ENCODE measurements around the gene PF4V1.

Gene PF4V1

DNA sequence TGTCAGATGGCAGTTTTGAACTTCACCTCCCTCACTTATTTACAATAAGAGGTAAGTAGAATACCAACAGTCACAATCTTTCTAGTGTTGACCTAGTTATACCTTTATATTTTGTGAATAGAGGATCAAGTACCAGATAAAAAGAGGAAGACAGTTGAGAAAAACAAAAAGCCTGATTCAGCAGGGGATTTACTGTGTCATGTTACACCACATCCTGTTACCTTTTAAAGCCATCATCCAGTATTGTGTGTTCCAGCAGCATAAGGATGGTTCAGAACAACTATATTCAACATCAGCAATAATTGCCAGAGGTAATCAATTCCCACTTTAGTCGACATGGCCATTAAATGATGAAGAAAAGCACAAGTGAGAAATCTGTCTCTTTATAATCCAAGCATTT, 38.0 kb upstream of the PF4V1 start:
- no peak for TF ChIP-seq POLR2AphosphoS5 (IDR thresholded peaks at IDR 0.05; ENCODE audit: low read depth, low read length)
- TF ChIP-seq TAF1 (IDR thresholded peaks at IDR 0.05; ENCODE audit: borderline replicate concordance, insufficient read depth, low read length), result no peak
- TF ChIP-seq SIN3A (IDR thresholded peaks at IDR 0.05; ENCODE audit: borderline replicate concordance, insufficient read depth, low read length), result no peak
- no peak for TF ChIP-seq FOXP2 (optimal IDR thresholded peaks at IDR 0.05; ENCODE audit: borderline replicate concordance, extremely low read depth, extremely low read length, insufficient read depth)
- TF ChIP-seq, protein P1, sequence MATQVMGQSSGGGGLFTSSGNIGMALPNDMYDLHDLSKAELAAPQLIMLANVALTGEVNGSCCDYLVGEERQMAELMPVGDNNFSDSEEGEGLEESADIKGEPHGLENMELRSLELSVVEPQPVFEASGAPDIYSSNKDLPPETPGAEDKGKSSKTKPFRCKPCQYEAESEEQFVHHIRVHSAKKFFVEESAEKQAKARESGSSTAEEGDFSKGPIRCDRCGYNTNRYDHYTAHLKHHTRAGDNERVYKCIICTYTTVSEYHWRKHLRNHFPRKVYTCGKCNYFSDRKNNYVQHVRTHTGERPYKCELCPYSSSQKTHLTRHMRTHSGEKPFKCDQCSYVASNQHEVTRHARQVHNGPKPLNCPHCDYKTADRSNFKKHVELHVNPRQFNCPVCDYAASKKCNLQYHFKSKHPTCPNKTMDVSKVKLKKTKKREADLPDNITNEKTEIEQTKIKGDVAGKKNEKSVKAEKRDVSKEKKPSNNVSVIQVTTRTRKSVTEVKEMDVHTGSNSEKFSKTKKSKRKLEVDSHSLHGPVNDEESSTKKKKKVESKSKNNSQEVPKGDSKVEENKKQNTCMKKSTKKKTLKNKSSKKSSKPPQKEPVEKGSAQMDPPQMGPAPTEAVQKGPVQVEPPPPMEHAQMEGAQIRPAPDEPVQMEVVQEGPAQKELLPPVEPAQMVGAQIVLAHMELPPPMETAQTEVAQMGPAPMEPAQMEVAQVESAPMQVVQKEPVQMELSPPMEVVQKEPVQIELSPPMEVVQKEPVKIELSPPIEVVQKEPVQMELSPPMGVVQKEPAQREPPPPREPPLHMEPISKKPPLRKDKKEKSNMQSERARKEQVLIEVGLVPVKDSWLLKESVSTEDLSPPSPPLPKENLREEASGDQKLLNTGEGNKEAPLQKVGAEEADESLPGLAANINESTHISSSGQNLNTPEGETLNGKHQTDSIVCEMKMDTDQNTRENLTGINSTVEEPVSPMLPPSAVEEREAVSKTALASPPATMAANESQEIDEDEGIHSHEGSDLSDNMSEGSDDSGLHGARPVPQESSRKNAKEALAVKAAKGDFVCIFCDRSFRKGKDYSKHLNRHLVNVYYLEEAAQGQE (IDR thresholded peaks at IDR 0.05; ENCODE audit: insufficient read depth in 1 of 2, low read depth in 2 of 2, low read length in 2 of 2), result no peak

DNA sequence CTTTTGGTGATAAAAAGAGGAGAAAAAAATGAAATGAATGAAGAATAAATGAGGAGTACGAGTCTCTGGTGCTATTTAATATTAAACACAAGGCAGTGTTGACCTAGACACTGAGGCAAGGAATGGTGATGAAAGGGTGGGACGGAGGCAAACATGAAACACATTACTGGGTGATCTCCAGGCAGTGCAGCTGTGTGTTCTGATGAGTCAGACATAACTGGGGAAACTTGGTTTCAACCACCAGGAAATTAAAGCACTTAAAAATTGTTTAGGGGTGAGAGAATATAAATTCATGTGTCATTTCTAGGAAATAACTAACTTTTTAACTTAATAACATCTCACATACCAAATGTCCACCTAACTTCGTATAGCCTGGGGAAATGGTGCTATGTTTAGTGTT, 36.3 kb upstream of the PF4V1 start:
- TF ChIP-seq, protein P1 (IDR thresholded peaks at IDR 0.05; ENCODE audit: insufficient read depth in 1 of 2, low read depth in 2 of 2, low read length in 2 of 2), result no peak
- TF ChIP-seq POLR2AphosphoS5 (IDR thresholded peaks at IDR 0.05; ENCODE audit: low read depth, low read length) (no peak), TAF1 (IDR thresholded peaks at IDR 0.05; ENCODE audit: borderline replicate concordance, insufficient read depth, low read length) (no peak), FOXP2 (optimal IDR thresholded peaks at IDR 0.05; ENCODE audit: borderline replicate concordance, extremely low read depth, extremely low read length, insufficient read depth) (no peak), SIN3A (IDR thresholded peaks at IDR 0.05; ENCODE audit: borderline replicate concordance, insufficient read depth, low read length) (no peak)

DNA sequence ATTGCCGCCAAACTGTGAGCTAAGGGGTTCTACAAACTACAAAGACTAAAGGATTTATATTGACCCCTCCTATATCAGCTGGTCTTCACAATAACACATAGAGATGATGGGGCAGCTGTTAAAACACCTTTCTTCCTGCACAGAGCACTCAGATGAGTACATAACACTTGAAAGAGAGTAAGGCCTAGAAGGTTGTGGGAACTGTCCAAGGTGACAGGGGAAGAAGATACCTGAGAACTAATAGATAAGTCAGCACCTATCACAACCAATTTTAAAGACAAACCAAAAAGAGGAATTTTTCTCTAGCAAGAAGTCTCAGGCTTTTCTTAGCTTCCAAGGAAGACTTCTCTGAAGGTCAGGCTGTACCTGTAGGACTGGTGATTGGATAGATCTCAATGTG, 35.8 kb upstream of the PF4V1 start:
- TF ChIP-seq, protein P1 (IDR thresholded peaks at IDR 0.05; ENCODE audit: insufficient read depth in 1 of 2, low read depth in 2 of 2, low read length in 2 of 2), result peak; percentile 53 to 87; a peak in 3 of 4 replicates
- TF ChIP-seq TAF1 (IDR thresholded peaks at IDR 0.05; ENCODE audit: borderline replicate concordance, insufficient read depth, low read length) (no peak), SIN3A (IDR thresholded peaks at IDR 0.05; ENCODE audit: borderline replicate concordance, insufficient read depth, low read length) (no peak)

DNA sequence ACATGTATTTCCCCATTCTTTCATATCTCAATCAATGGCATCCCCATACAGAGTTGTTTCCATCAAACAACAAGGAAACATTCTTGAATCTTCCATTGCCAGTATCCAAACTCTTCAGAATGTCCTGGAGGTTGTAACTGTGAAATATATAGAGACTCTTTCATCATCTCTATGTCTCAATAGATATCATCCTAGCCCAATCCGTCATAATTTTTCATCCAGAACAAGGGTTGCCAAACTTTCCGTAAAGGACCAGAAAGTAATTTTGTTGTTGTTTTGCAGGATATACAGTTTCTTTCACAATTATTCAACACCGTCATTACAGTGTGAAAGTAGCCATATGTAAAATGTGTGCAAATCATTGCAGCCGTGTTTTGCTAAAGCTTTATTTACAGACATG, 31.8 kb upstream of the PF4V1 start:
- TF ChIP-seq SIN3A (IDR thresholded peaks at IDR 0.05; ENCODE audit: borderline replicate concordance, insufficient read depth, low read length) (no peak), TAF1 (IDR thresholded peaks at IDR 0.05; ENCODE audit: borderline replicate concordance, insufficient read depth, low read length) (no peak)

DNA sequence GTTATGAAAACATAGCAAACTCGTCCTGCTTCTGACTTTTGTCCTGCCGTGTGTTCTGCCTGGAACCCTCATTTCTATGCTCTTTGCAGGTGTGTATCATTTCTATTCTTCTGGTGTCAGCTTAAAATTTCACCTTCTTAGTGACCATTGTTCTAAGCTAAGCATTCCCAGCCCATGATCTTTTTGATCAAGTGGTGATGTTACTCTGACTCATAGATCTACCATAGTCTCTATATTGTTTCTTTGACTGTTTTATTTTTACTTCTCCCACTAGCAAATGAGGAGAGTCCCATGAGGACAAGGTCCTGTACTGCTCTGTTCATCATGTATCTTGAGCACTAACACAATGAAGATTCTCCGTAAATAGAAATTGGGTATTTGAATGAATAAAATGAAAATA, 30.7 kb upstream of the PF4V1 start:
- TF ChIP-seq FOXP2 (optimal IDR thresholded peaks at IDR 0.05; ENCODE audit: borderline replicate concordance, extremely low read depth, extremely low read length, insufficient read depth), result no peak
- TF ChIP-seq SIN3A (IDR thresholded peaks at IDR 0.05; ENCODE audit: borderline replicate concordance, insufficient read depth, low read length), result no peak
- TF ChIP-seq, protein P1 (IDR thresholded peaks at IDR 0.05; ENCODE audit: insufficient read depth in 1 of 2, low read depth in 2 of 2, low read length in 2 of 2), result no peak
- TF ChIP-seq POLR2AphosphoS5 (IDR thresholded peaks at IDR 0.05; ENCODE audit: low read depth, low read length), result no peak
- TF ChIP-seq TAF1 (IDR thresholded peaks at IDR 0.05; ENCODE audit: borderline replicate concordance, insufficient read depth, low read length), result no peak

Measured in PFSK-1 (cell line).